Measurements from ENCODE around the gene MAML3.

- TF ChIP-seq, protein P1, sequence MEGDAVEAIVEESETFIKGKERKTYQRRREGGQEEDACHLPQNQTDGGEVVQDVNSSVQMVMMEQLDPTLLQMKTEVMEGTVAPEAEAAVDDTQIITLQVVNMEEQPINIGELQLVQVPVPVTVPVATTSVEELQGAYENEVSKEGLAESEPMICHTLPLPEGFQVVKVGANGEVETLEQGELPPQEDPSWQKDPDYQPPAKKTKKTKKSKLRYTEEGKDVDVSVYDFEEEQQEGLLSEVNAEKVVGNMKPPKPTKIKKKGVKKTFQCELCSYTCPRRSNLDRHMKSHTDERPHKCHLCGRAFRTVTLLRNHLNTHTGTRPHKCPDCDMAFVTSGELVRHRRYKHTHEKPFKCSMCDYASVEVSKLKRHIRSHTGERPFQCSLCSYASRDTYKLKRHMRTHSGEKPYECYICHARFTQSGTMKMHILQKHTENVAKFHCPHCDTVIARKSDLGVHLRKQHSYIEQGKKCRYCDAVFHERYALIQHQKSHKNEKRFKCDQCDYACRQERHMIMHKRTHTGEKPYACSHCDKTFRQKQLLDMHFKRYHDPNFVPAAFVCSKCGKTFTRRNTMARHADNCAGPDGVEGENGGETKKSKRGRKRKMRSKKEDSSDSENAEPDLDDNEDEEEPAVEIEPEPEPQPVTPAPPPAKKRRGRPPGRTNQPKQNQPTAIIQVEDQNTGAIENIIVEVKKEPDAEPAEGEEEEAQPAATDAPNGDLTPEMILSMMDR (conservative IDR thresholded peaks at IDR 0.05; ENCODE audit: low read depth in 2 of 2), result no peak
- TF ChIP-seq REST (IDR thresholded peaks at IDR 0.05; ENCODE audit: unreplicated experiment) (no peak), CREB1 (CRISPR knock-in tag; IDR thresholded peaks at IDR 0.05; ENCODE audit: low read depth) (no peak), EZH2 (IDR thresholded peaks at IDR 0.05; ENCODE audit: low read depth, unreplicated experiment) (no peak), JUNB (IDR thresholded peaks at IDR 0.05; ENCODE audit: unreplicated experiment) (no peak), EZH2phosphoT487 (IDR thresholded peaks at IDR 0.05; ENCODE audit: unreplicated experiment) (no peak), STAT1 (IDR thresholded peaks at IDR 0.05; ENCODE audit: unreplicated experiment) (no peak), POLR2AphosphoS5 (IDR thresholded peaks at IDR 0.05; ENCODE audit: low read depth) (no peak), NANOG (IDR thresholded peaks at IDR 0.05; ENCODE audit: borderline replicate concordance) (no peak), ETS1 (IDR thresholded peaks at IDR 0.05) (no peak), ZNF331 (CRISPR knock-in tag; IDR thresholded peaks at IDR 0.05; ENCODE audit: low read depth) (no peak), ZNF114 (CRISPR knock-in tag; IDR thresholded peaks at IDR 0.05) (no peak)
- TF ChIP-seq, protein P2, sequence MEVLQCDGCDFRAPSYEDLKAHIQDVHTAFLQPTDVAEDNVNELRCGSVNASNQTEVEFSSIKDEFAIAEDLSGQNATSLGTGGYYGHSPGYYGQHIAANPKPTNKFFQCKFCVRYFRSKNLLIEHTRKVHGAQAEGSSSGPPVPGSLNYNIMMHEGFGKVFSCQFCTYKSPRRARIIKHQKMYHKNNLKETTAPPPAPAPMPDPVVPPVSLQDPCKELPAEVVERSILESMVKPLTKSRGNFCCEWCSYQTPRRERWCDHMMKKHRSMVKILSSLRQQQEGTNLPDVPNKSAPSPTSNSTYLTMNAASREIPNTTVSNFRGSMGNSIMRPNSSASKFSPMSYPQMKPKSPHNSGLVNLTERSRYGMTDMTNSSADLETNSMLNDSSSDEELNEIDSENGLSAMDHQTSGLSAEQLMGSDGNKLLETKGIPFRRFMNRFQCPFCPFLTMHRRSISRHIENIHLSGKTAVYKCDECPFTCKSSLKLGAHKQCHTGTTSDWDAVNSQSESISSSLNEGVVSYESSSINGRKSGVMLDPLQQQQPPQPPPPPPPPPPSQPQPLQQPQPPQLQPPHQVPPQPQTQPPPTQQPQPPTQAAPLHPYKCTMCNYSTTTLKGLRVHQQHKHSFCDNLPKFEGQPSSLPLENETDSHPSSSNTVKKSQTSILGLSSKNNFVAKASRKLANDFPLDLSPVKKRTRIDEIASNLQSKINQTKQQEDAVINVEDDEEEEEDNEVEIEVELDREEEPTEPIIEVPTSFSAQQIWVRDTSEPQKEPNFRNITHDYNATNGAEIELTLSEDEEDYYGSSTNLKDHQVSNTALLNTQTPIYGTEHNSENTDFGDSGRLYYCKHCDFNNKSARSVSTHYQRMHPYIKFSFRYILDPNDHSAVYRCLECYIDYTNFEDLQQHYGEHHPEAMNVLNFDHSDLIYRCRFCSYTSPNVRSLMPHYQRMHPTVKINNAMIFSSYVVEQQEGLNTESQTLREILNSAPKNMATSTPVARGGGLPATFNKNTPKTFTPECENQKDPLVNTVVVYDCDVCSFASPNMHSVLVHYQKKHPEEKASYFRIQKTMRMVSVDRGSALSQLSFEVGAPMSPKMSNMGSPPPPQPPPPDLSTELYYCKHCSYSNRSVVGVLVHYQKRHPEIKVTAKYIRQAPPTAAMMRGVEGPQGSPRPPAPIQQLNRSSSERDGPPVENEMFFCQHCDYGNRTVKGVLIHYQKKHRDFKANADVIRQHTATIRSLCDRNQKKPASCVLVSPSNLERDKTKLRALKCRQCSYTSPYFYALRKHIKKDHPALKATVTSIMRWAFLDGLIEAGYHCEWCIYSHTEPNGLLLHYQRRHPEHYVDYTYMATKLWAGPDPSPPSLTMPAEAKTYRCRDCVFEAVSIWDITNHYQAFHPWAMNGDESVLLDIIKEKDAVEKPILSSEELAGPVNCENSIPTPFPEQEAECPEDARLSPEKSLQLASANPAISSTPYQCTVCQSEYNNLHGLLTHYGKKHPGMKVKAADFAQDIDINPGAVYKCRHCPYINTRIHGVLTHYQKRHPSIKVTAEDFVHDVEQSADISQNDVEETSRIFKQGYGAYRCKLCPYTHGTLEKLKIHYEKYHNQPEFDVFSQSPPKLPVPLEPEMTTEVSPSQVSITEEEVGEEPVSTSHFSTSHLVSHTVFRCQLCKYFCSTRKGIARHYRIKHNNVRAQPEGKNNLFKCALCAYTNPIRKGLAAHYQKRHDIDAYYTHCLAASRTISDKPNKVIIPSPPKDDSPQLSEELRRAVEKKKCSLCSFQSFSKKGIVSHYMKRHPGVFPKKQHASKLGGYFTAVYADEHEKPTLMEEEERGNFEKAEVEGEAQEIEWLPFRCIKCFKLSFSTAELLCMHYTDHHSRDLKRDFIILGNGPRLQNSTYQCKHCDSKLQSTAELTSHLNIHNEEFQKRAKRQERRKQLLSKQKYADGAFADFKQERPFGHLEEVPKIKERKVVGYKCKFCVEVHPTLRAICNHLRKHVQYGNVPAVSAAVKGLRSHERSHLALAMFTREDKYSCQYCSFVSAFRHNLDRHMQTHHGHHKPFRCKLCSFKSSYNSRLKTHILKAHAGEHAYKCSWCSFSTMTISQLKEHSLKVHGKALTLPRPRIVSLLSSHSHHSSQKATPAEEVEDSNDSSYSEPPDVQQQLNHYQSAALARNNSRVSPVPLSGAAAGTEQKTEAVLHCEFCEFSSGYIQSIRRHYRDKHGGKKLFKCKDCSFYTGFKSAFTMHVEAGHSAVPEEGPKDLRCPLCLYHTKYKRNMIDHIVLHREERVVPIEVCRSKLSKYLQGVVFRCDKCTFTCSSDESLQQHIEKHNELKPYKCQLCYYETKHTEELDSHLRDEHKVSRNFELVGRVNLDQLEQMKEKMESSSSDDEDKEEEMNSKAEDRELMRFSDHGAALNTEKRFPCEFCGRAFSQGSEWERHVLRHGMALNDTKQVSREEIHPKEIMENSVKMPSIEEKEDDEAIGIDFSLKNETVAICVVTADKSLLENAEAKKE (CRISPR knock-in tag; IDR thresholded peaks at IDR 0.05), result no peak
Measured at GRCh38 chr4:139764182-139764581, 389.8 kb downstream of the MAML3 start.
